Measurements from ENCODE around the gene ALKBH4.

- TF ChIP-seq POLR2A (IDR thresholded peaks at IDR 0.05; ENCODE audit: low read depth, low read length) (no peak), POLR2AphosphoS5 (IDR thresholded peaks at IDR 0.05; ENCODE audit: low read depth, low read length) (no peak), TAF1 (IDR thresholded peaks at IDR 0.05; ENCODE audit: low read depth, low read length) (no peak), PAX5 (IDR thresholded peaks at IDR 0.05; ENCODE audit: insufficient read depth, low read length, severe bottlenecking) (no peak), POU2F2 (IDR thresholded peaks at IDR 0.05; ENCODE audit: low read depth, low read length) (no peak), SPI1 (IDR thresholded peaks at IDR 0.05; ENCODE audit: low read depth, low read length) (no peak)
These were observed 1.4 kb upstream of the ALKBH4 start for GRCh38 chr7:102466097-102466496.
